K562 (cell line): ENCODE measurements around the gene PBX2. TPM values are rescaled to one million over a fixed set of nuclear protein-coding genes. Genes with fewer than 3 reads are reported as not detected.

ENCODE experiments used
- BMI1 ChIP-seq: fragments of 150-350 bp; IDR thresholded peaks from 2 replicates; pipeline ENCODE4 v1.6.1; 2014; ENCODE audit warnings: low read length
- CCNT2 ChIP-seq: IDR thresholded peaks from 2 replicates; pipeline ENCODE4 v1.6.1; 2011; ENCODE audit warnings: borderline replicate concordance, low read depth, mild to moderate bottlenecking, moderate library complexity, mixed read lengths, low read length; ENCODE audit not compliant: insufficient read length; ENCODE audit errors: extremely low read depth
- E2F3 ChIP-seq: fragments of 250-450 bp; sonication (Bioruptor Pico); IDR thresholded peaks from 2 replicates; pipeline ENCODE4 v1.4.0; 2020; ENCODE audit warnings: mild to moderate bottlenecking
- FOXM1 ChIP-seq, 2 experiments: fragments of 450-650 bp in 1 of 2; sonication (generic) in 1 of 2; formaldehyde crosslinking in 1 of 2; IDR thresholded peaks; 2 replicates each; pipeline versions ENCODE4 v1.6.1 to v1.9.0; 2017 to 2022; ENCODE audit warnings: low read depth in 2 of 2, mild to moderate bottlenecking in 2 of 2, missing genetic modification reagents in 1 of 2, moderate library complexity in 1 of 2
- GATA2 ChIP-seq: sonication (generic); formaldehyde crosslinking; IDR thresholded peaks from 2 replicates; pipeline ENCODE4 v1.4.0; 2020; ENCODE audit warnings: mild to moderate bottlenecking, missing genetic modification reagents
- KAT7 ChIP-seq: sonication (generic); formaldehyde crosslinking; IDR thresholded peaks from 2 replicates; pipeline ENCODE4 v1.8.0; 2022; ENCODE audit warnings: missing genetic modification reagents, mild to moderate bottlenecking, borderline replicate concordance
- KDM4B ChIP-seq, 2 experiments: fragments of 450-650 bp in 1 of 2; sonication (generic) in 1 of 2; IDR thresholded peaks; 2 replicates each; pipeline ENCODE4 v1.6.1; 2016 to 2017; ENCODE audit warnings: borderline replicate concordance in 2 of 2, antibody characterized with exemption in 1 of 2, low read depth in 1 of 2, mild to moderate bottlenecking in 1 of 2
- KLF1 ChIP-seq: fragments of 450-650 bp; IDR thresholded peaks from 2 replicates; pipeline ENCODE4 v1.6.1; 2016; ENCODE audit warnings: missing genetic modification characterization, missing compliant biosample characterization
- NCOA4 ChIP-seq: fragments of 450-650 bp; IDR thresholded peaks from 2 replicates; pipeline ENCODE4 v1.6.1; 2018; ENCODE audit warnings: mild to moderate bottlenecking; ENCODE audit not compliant: partially characterized antibody
- POLR3G ChIP-seq: IDR thresholded peaks from 2 replicates; pipeline ENCODE4 v1.6.1; 2011; ENCODE audit not compliant: insufficient read length, insufficient replicate concordance; ENCODE audit errors: extremely low read depth
- SNIP1 ChIP-seq: fragments of 450-650 bp; IDR thresholded peaks from 2 replicates; pipeline ENCODE4 v1.7.1; 2017; ENCODE audit warnings: low read depth, mild to moderate bottlenecking
- STAT5B ChIP-seq: fragments of 250-450 bp; sonication (Bioruptor Pico); IDR thresholded peaks from 2 replicates; pipeline ENCODE4 v1.8.0; 2021; ENCODE audit warnings: mild to moderate bottlenecking, inconsistent platforms
- ZNF444 ChIP-seq: fragments of 250-450 bp; sonication (Bioruptor Pico); IDR thresholded peaks from 2 replicates; pipeline ENCODE4 v1.4.0; 2020; ENCODE audit warnings: mild to moderate bottlenecking, moderate library complexity
- polyA plus RNA-seq, 8 experiments: library from polyadenylated mRNA; depleted of rRNA in 4 of 8; stranded (reverse) in 5 of 8; unstranded in 3 of 8; fragments of >200 nt; fragmentation: Nextera tagmentation in 2 of 8; fragmentation: Illumina TruSeq in 1 of 8; extraction: Ambion mirVana in 2 of 8; extraction: Trizol in 1 of 8; gene quantifications; 2 replicates each; pipeline versions ENCODE4 v1.2.1 to v1.2.3, GENCODE V29; 2011 to 2014; ENCODE audit warnings: inconsistent platforms in 1 of 8, missing spikeins in 1 of 8
- total RNA-seq, 7 experiments: library from RNA; depleted of rRNA in 6 of 7; stranded (reverse); fragments of >200 nt in 6 of 7; fragmentation: Illumina TruSeq in 2 of 7; extraction: Trizol in 2 of 7; gene quantifications; 2 replicates each; pipeline versions ENCODE4 v1.2.1 to v1.2.3, GENCODE V29; 2011 to 2021; ENCODE audit warnings: low replicate concordance in 1 of 7
- TF ChIP-seq, protein P1 (sequence below): fragments of 150-350 bp; IDR thresholded peaks from 2 replicates; pipeline ENCODE4 v1.6.1; 2014; ENCODE audit warnings: low read depth, mild to moderate bottlenecking, low read length, borderline replicate concordance
- TF ChIP-seq, protein P2 (sequence below): fragments of 250-450 bp; sonication (Bioruptor Pico); IDR thresholded peaks from 2 replicates; pipeline ENCODE4 v1.8.0; 2021; ENCODE audit warnings: moderate library complexity, mild to moderate bottlenecking, inconsistent platforms
- TF ChIP-seq, protein P3 (sequence below): sonication (generic); formaldehyde crosslinking; IDR thresholded peaks from 2 replicates; pipeline ENCODE4 v1.8.1; 2023; ENCODE audit warnings: mild to moderate bottlenecking, missing genetic modification reagents
- TF ChIP-seq, protein P4 (sequence below): fragments of 450-650 bp; IDR thresholded peaks from 2 replicates; pipeline ENCODE4 v1.6.1; 2016; ENCODE audit warnings: borderline replicate concordance
- TF ChIP-seq, protein P5 (sequence below): fragments of 450-650 bp; conservative IDR thresholded peaks from 2 replicates; pipeline ENCODE4 v1.6.1; 2016; ENCODE audit warnings: missing genetic modification characterization, low read depth, mild to moderate bottlenecking, control low read depth, missing compliant biosample characterization
- TF ChIP-seq, protein P6 (sequence below): sonication (generic); formaldehyde crosslinking; IDR thresholded peaks from 2 replicates; pipeline ENCODE4 v1.9.0; 2022; ENCODE audit warnings: mild to moderate bottlenecking, missing genetic modification reagents

PBX2 gene
- total and polyA plus RNA-seq, 9 of the 15 experiments (the other 6 are each of a cell fraction or from before 2014, with no cell fraction given), result 1.9 to 134 (median 62.5) TPM

DNA sequence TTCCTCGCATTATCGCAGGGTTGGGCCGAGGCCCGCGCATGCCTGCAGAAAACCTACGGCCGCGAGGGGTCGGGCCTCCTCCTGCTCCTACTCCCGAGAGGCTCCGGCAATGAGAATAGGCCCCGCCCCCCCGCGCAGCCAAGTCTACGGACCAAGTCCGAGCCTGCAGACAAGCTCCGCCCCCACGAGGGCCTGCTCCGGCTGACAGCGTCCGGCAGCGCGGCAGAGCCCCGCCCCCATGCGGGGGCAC lies 5.6 kb upstream of the PBX2 start (continued):
- TF ChIP-seq, protein P1, sequence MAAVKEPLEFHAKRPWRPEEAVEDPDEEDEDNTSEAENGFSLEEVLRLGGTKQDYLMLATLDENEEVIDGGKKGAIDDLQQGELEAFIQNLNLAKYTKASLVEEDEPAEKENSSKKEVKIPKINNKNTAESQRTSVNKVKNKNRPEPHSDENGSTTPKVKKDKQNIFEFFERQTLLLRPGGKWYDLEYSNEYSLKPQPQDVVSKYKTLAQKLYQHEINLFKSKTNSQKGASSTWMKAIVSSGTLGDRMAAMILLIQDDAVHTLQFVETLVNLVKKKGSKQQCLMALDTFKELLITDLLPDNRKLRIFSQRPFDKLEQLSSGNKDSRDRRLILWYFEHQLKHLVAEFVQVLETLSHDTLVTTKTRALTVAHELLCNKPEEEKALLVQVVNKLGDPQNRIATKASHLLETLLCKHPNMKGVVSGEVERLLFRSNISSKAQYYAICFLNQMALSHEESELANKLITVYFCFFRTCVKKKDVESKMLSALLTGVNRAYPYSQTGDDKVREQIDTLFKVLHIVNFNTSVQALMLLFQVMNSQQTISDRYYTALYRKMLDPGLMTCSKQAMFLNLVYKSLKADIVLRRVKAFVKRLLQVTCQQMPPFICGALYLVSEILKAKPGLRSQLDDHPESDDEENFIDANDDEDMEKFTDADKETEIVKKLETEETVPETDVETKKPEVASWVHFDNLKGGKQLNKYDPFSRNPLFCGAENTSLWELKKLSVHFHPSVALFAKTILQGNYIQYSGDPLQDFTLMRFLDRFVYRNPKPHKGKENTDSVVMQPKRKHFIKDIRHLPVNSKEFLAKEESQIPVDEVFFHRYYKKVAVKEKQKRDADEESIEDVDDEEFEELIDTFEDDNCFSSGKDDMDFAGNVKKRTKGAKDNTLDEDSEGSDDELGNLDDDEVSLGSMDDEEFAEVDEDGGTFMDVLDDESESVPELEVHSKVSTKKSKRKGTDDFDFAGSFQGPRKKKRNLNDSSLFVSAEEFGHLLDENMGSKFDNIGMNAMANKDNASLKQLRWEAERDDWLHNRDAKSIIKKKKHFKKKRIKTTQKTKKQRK, result no peak
- TF ChIP-seq E2F3 (CRISPR knock-in tag) (no peak), POLR3G (no peak), STAT5B (CRISPR knock-in tag) (no peak), CCNT2 (peak; percentile 98), GATA2 (CRISPR knock-in tag) (no peak), BMI1 (no peak), FOXM1 (IDR thresholded peaks at IDR 0.05; ENCODE audit: low read depth) (no peak), FOXM1 (CRISPR knock-in tag; IDR thresholded peaks at IDR 0.05; ENCODE audit: low read depth) (0 out of 2 replicates have a peak, but pooled peaks have one; percentile 77), SNIP1 (no peak), KLF1 (tag) (no peak), KDM4B (IDR thresholded peaks at IDR 0.05; ENCODE audit: borderline replicate concordance in 2 of 2, low read depth in 1 of 2) (0 out of 4 replicates have a peak, but pooled peaks of 1 of the 2 experiments have one; percentile 65), ZNF444 (no peak), NCOA4 (no peak), KAT7 (CRISPR knock-in tag) (peak; percentile 97; the same call in 1 of the 2 replicates)
- TF ChIP-seq, protein P2, sequence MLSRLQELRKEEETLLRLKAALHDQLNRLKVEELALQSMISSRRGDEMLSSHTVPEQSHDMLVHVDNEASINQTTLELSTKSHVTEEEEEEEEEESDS, result no peak
- TF ChIP-seq, protein P3, sequence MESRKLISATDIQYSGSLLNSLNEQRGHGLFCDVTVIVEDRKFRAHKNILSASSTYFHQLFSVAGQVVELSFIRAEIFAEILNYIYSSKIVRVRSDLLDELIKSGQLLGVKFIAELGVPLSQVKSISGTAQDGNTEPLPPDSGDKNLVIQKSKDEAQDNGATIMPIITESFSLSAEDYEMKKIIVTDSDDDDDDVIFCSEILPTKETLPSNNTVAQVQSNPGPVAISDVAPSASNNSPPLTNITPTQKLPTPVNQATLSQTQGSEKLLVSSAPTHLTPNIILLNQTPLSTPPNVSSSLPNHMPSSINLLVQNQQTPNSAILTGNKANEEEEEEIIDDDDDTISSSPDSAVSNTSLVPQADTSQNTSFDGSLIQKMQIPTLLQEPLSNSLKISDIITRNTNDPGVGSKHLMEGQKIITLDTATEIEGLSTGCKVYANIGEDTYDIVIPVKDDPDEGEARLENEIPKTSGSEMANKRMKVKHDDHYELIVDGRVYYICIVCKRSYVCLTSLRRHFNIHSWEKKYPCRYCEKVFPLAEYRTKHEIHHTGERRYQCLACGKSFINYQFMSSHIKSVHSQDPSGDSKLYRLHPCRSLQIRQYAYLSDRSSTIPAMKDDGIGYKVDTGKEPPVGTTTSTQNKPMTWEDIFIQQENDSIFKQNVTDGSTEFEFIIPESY (CRISPR knock-in tag), result peak; percentile 11
- TF ChIP-seq, protein P4, sequence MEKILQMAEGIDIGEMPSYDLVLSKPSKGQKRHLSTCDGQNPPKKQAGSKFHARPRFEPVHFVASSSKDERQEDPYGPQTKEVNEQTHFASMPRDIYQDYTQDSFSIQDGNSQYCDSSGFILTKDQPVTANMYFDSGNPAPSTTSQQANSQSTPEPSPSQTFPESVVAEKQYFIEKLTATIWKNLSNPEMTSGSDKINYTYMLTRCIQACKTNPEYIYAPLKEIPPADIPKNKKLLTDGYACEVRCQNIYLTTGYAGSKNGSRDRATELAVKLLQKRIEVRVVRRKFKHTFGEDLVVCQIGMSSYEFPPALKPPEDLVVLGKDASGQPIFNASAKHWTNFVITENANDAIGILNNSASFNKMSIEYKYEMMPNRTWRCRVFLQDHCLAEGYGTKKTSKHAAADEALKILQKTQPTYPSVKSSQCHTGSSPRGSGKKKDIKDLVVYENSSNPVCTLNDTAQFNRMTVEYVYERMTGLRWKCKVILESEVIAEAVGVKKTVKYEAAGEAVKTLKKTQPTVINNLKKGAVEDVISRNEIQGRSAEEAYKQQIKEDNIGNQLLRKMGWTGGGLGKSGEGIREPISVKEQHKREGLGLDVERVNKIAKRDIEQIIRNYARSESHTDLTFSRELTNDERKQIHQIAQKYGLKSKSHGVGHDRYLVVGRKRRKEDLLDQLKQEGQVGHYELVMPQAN, result no peak
- TF ChIP-seq, protein P5, sequence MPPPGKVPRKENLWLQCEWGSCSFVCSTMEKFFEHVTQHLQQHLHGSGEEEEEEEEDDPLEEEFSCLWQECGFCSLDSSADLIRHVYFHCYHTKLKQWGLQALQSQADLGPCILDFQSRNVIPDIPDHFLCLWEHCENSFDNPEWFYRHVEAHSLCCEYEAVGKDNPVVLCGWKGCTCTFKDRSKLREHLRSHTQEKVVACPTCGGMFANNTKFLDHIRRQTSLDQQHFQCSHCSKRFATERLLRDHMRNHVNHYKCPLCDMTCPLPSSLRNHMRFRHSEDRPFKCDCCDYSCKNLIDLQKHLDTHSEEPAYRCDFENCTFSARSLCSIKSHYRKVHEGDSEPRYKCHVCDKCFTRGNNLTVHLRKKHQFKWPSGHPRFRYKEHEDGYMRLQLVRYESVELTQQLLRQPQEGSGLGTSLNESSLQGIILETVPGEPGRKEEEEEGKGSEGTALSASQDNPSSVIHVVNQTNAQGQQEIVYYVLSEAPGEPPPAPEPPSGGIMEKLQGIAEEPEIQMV (tag), result peak; percentile 89
- TF ChIP-seq, protein P6, sequence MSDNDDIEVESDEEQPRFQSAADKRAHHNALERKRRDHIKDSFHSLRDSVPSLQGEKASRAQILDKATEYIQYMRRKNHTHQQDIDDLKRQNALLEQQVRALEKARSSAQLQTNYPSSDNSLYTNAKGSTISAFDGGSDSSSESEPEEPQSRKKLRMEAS (CRISPR knock-in tag), result no peak
